WTC11 (cell line): ENCODE results near the gene GSX2.

ENCODE experiments used
- ATF3 ChIP-seq: sonication (generic); formaldehyde crosslinking; conservative IDR thresholded peaks from 2 replicates; pipeline ENCODE4 v1.8.1; 2022; ENCODE audit warnings: mild to moderate bottlenecking, missing genetic modification reagents
- CTCF ChIP-seq: fragments of 200-600 bp; IDR thresholded peaks from 2 replicates; pipeline ENCODE4 v1.8.0; 2022; ENCODE audit warnings: antibody characterized with exemption
- E2F1 ChIP-seq: sonication (generic); formaldehyde crosslinking; IDR thresholded peaks from 2 replicates; pipeline ENCODE4 v1.8.0; 2022; ENCODE audit warnings: mild to moderate bottlenecking, missing genetic modification reagents
- ELF4 ChIP-seq: sonication (generic); formaldehyde crosslinking; IDR thresholded peaks from 2 replicates; pipeline ENCODE4 v1.8.1; 2022; ENCODE audit warnings: low read depth, mild to moderate bottlenecking, moderate library complexity, missing genetic modification reagents
- MAX ChIP-seq: sonication (generic); formaldehyde crosslinking; IDR thresholded peaks from 2 replicates; pipeline ENCODE4 v1.8.0; 2022; ENCODE audit warnings: mild to moderate bottlenecking, missing genetic modification reagents
- MYBL2 ChIP-seq: sonication (generic); formaldehyde crosslinking; IDR thresholded peaks from 2 replicates; pipeline ENCODE4 v1.8.1; 2023; ENCODE audit warnings: mild to moderate bottlenecking, moderate library complexity, missing genetic modification reagents
- SP1 ChIP-seq: sonication (generic); formaldehyde crosslinking; conservative IDR thresholded peaks from 2 replicates; pipeline ENCODE4 v1.8.1; 2022; ENCODE audit warnings: missing genetic modification reagents
- USF1 ChIP-seq: sonication (generic); formaldehyde crosslinking; IDR thresholded peaks from 2 replicates; pipeline ENCODE4 v1.8.0; 2022; ENCODE audit warnings: mild to moderate bottlenecking, missing genetic modification reagents
- USF2 ChIP-seq: sonication (generic); formaldehyde crosslinking; IDR thresholded peaks from 2 replicates; pipeline ENCODE4 v1.8.1; 2023; ENCODE audit warnings: mild to moderate bottlenecking, missing genetic modification reagents, moderate library complexity

GRCh38 chr4:54139332-54139731 lies 39.4 kb downstream of the GSX2 start:
- TF ChIP-seq CTCF = no peak
- no peak for TF ChIP-seq USF2 (CRISPR knock-in tag)
- no peak for TF ChIP-seq ATF3 (CRISPR knock-in tag)
- TF ChIP-seq MAX = no peak
- TF ChIP-seq ELF4 = no peak
- TF ChIP-seq SP1 (CRISPR knock-in tag) = no peak
- TF ChIP-seq USF1 (CRISPR knock-in tag) = no peak
- TF ChIP-seq E2F1 (CRISPR knock-in tag) = no peak
- TF ChIP-seq MYBL2 (CRISPR knock-in tag) = no peak
